GM12878 (cell line): ENCODE measurements around the gene CRB3. TPM values are rescaled to one million over a fixed set of nuclear protein-coding genes. Genes with fewer than 3 reads are reported as not detected.

Experiments used
- ATAC-seq: fragments of 200-7000 bp; cut with Tn5 transposase; 3 replicates; pipeline ENCODE4 v1.9.1; 2020; ENCODE audit warnings: mild to moderate bottlenecking, moderate library complexity
- BruUV-seq: library from RNA; stranded (reverse); fragments of 400-500 nt; replicated peaks from 2 replicates; lab custom pipeline; 2021; lab: Mats Ljungman, UMichigan
- CTCF ChIA-PET: fragments of 300-600 bp; sonication (Branson Sonifier 250); formaldehyde crosslinking; extraction: SDS; loops from one replicate; lab custom pipeline; 2021; ENCODE audit warnings: inconsistent platforms; lab: Yijun Ruan, JAX
- POLR2A ChIA-PET: fragments of 350-600 bp; formaldehyde crosslinking; extraction: SDS; loops from one replicate; lab custom pipeline; 2021; ENCODE audit warnings: inconsistent platforms; lab: Charles Lee
- RAD21 ChIA-PET: fragments of 300-600 bp; sonication (Branson Sonifier 250); formaldehyde crosslinking; loops from one replicate; lab custom pipeline; 2023; ENCODE audit warnings: antibody characterized with exemption; ENCODE audit not compliant: unreplicated experiment; lab: Charles Lee
- SMC1A ChIA-PET: fragments of 300-600 bp; sonication (Branson Sonifier 250); formaldehyde crosslinking; loops from one replicate; lab custom pipeline; 2023; ENCODE audit not compliant: unreplicated experiment, uncharacterized antibody; lab: Charles Lee
- DNase-seq: peaks from one replicate; pipeline ENCODE4 v3.0.0-alpha.2; 2011; ENCODE audit warnings: low read depth, low spot score
- FAIRE-seq: peaks from 3 replicates; lab custom pipeline; 2011; peaks lifted over from hg19 to GRCh38; lab: Jason Lieb, UNC
- H2AFZ ChIP-seq: 2 replicates; pipeline ENCODE4 v1.6.0; 2011; ENCODE audit warnings: low read depth, low read length, control low read depth; ENCODE audit not compliant: control insufficient read depth
- H3K27ac ChIP-seq: 2 replicates; pipeline ENCODE4 v1.5.1; 2011; ENCODE audit warnings: control low read depth; ENCODE audit not compliant: control insufficient read depth, insufficient read depth
- H3K27me3 ChIP-seq, 2 experiments: replicated peaks in 1 of 2; 2 replicates each; pipeline versions ENCODE4 v1.6.0 to v1.6.1; 2011; ENCODE audit warnings: low read length in 1 of 2; ENCODE audit not compliant: control insufficient read depth in 2 of 2, insufficient read depth in 2 of 2
- H3K36me3 ChIP-seq, 2 experiments: 2 replicates each; pipeline ENCODE4 v1.5.1; 2011; ENCODE audit warnings: low read length in 1 of 2; ENCODE audit not compliant: control insufficient read depth in 2 of 2, insufficient read depth in 2 of 2
- H3K4me1 ChIP-seq: 2 replicates; pipeline ENCODE4 v1.6.1; 2011; ENCODE audit warnings: mild to moderate bottlenecking, low read length, moderate library complexity, mixed read lengths; ENCODE audit not compliant: control insufficient read depth, insufficient read depth
- H3K4me2 ChIP-seq: 2 replicates; pipeline ENCODE4 v1.6.0; 2011; ENCODE audit warnings: control low read depth; ENCODE audit not compliant: control insufficient read depth, insufficient read depth
- H3K4me3 ChIP-seq: fragments of 200-600 bp; sonication (generic); 2 replicates; pipeline ENCODE4 v1.5.1; 2016
- H3K79me2 ChIP-seq: 2 replicates; pipeline ENCODE4 v1.6.0; 2011; ENCODE audit warnings: low read length; ENCODE audit not compliant: control insufficient read depth, insufficient read depth
- H3K9ac ChIP-seq: 2 replicates; pipeline ENCODE4 v1.8.0; 2011; ENCODE audit warnings: low read length, control low read depth, mixed read lengths; ENCODE audit not compliant: control insufficient read depth, insufficient read depth
- H3K9me3 ChIP-seq: replicated peaks from 3 replicates; pipeline ENCODE4 v1.5.1; 2011; ENCODE audit warnings: mild to moderate bottlenecking, low read length; ENCODE audit not compliant: control insufficient read depth, insufficient read depth
- H4K20me1 ChIP-seq: 2 replicates; pipeline ENCODE4 v1.6.0; 2011; ENCODE audit not compliant: control insufficient read depth, insufficient read depth
- CHD1 ChIP-seq: IDR thresholded peaks from 2 replicates; pipeline ENCODE4 v1.6.1; 2012; ENCODE audit warnings: low read depth, low read length, improper control_type of control experiment
- E4F1 ChIP-seq: fragments of 450-650 bp; IDR thresholded peaks from 2 replicates; pipeline ENCODE4 v1.6.1; 2018; ENCODE audit warnings: borderline replicate concordance, mild to moderate bottlenecking; ENCODE audit not compliant: partially characterized antibody
- ELK1 ChIP-seq: IDR thresholded peaks from 2 replicates; pipeline ENCODE4 v1.6.1; 2012; ENCODE audit warnings: low read depth, low read length, improper control_type of control experiment
- GATAD2B ChIP-seq: fragments of 450-650 bp; conservative IDR thresholded peaks from 2 replicates; pipeline ENCODE4 v1.6.1; 2017; ENCODE audit warnings: low read depth, mild to moderate bottlenecking, moderate library complexity
- MEF2A ChIP-seq: IDR thresholded peaks from 2 replicates; pipeline ENCODE4 v1.6.1; 2011; ENCODE audit warnings: low read depth, mild to moderate bottlenecking, low read length, moderate library complexity; ENCODE audit not compliant: insufficient read depth
- NR2C1 ChIP-seq: fragments of 450-650 bp; IDR thresholded peaks from 2 replicates; pipeline ENCODE4 v1.6.1; 2017; ENCODE audit warnings: antibody characterized with exemption, mild to moderate bottlenecking, moderate library complexity
- PAX5 ChIP-seq: IDR thresholded peaks from 2 replicates; pipeline ENCODE4 v1.6.1; 2011; ENCODE audit warnings: low read depth, low read length, borderline replicate concordance
- RCOR1 ChIP-seq: conservative IDR thresholded peaks from 2 replicates; pipeline ENCODE4 v1.6.1; 2012; ENCODE audit warnings: low read depth, low read length, improper control_type of control experiment
- RELA ChIP-seq: fragments of 450-650 bp; IDR thresholded peaks from 2 replicates; pipeline ENCODE4 v1.8.0; 2014; ENCODE audit warnings: borderline replicate concordance; ENCODE audit not compliant: partially characterized antibody
- SMAD1 ChIP-seq: fragments of 450-650 bp; IDR thresholded peaks from 2 replicates; pipeline ENCODE4 v1.6.1; 2018; ENCODE audit warnings: mild to moderate bottlenecking, low read depth; ENCODE audit not compliant: partially characterized antibody
- USF1 ChIP-seq: IDR thresholded peaks from 2 replicates; pipeline ENCODE4 v1.6.1; 2011; ENCODE audit warnings: borderline replicate concordance, low read depth, mild to moderate bottlenecking, moderate library complexity, mixed read lengths, low read length; ENCODE audit not compliant: insufficient read depth; ENCODE audit errors: extremely low read length
- ZNF24 ChIP-seq: fragments of 450-650 bp; IDR thresholded peaks from 2 replicates; pipeline ENCODE4 v1.6.1; 2017; ENCODE audit warnings: antibody characterized with exemption, mild to moderate bottlenecking
- ZSCAN29 ChIP-seq: fragments of 450-650 bp; IDR thresholded peaks from 2 replicates; pipeline ENCODE4 v1.6.1; 2017; ENCODE audit warnings: mild to moderate bottlenecking, moderate library complexity
- WGBS: methylation state at CpG from one replicate; pipeline ENCODE4 v1.1.6; 2016; ENCODE audit warnings: low lambda C conversion rate; ENCODE audit not compliant: insufficient replicate concordance, insufficient coverage; ENCODE audit errors: missing lambda C conversion rate; 5-methylcytosine and 5-hydroxymethylcytosine counted together
- in situ Hi-C: fragments of 300-500 bp; cut with MboI; formaldehyde crosslinking; loops from 9 replicates; pipeline ENCODE4 v1.14.3; 2018; ENCODE audit warnings: mixed read lengths
- intact Hi-C: fragments of 100-400 bp; cut with micrococcal nuclease; formaldehyde crosslinking; loops from one replicate; pipeline ENCODE4 v1.14.2; 2022; ENCODE audit not compliant: unreplicated experiment
- polyA plus RNA-seq, 11 experiments: library from polyadenylated mRNA; depleted of rRNA in 4 of 11; unstranded in 6 of 11; stranded (reverse) in 5 of 11; fragments of >200 nt; fragmentation: Nextera tagmentation in 4 of 11; fragmentation: Illumina TruSeq in 1 of 11; extraction: Ambion mirVana in 4 of 11; extraction: Trizol in 1 of 11; gene quantifications; 1 replicate in 1 of 11; 2 replicates in 10 of 11; pipeline versions ENCODE4 v1.2.1 to v1.2.3, GENCODE V29; 2011 to 2016; ENCODE audit warnings: inconsistent platforms in 2 of 11, missing spikeins in 2 of 11, low read depth in 1 of 11
- total RNA-seq, 4 experiments: library from RNA; depleted of rRNA in 3 of 4; stranded (reverse); fragments of >200 nt in 3 of 4; fragmentation: Illumina TruSeq in 1 of 4; extraction: Trizol in 1 of 4; gene quantifications; 2 replicates each; pipeline versions ENCODE4 v1.2.1 to v1.2.3, GENCODE V29; 2013 to 2021

CRB3 gene
- total and polyA plus RNA-seq, 10 of the 15 experiments (the other 5 are each of a cell fraction or from before 2014, with no cell fraction given), result 0.11 to 1.9 (median 0.98) TPM; not detected in 1

- in situ Hi-C loops (no loop called here), intact Hi-C loops (no loop called here)
- Histone ChIP-seq H3K9me3 (no peaks in the 10 kb centered on the region; the same call in 2 of the 3 replicates), H3K27me3 (no peaks in the 10 kb centered on the region), H3K79me2 (peaks cover 14% of the 10 kb centered on the region), H3K4me1 (peaks cover 6% of the 10 kb centered on the region; the same call in 1 of the 2 replicates), H3K27ac (no peak overlapping the region), H3K4me3 (no peak overlapping the region), H3K36me3 (peaks cover 8 to 17% of the 10 kb centered on the region in 2 experiments; a peak in 3 of 4 replicates), H2AFZ (no peak overlapping the region), H4K20me1 (no peaks in the 10 kb centered on the region), H3K4me2 (no peak overlapping the region), H3K9ac (no peak overlapping the region)
- no TSS peak for BruUV-seq
- ChIA-PET RAD21 (no interaction called here), CTCF (no interaction called here), POLR2A (interaction anchor here (0.6 to 1.4 kb wide), 3 partner anchors 52 to 416 kb away, joined by 3 to 4 read pairs (median 3); partner anchors contain the start of gene KHSRP), SMC1A (no interaction called here)
- FAIRE-seq (no peak), DNase-seq (no peak), ATAC-seq (no peak)
- no peak for TF ChIP-seq MEF2A
- WGBS, result 100% methylated on average over 25 of the region's 29 CpGs
These were observed 12.9 kb downstream of the CRB3 start for GRCh38 chr19:6476896-6477431.

GRCh38 chr19:6478815-6479214, 14.7 kb downstream of the CRB3 start:
- ChIA-PET SMC1A (no interaction called here), POLR2A (interaction anchor here (0.6 to 1.0 kb wide), 2 partner anchors 11 to 50 kb away, joined by 4 read pairs; no protein-coding TSS in a partner anchor), RAD21 (no interaction called here), CTCF (no interaction called here)
- in situ Hi-C loops (no loop called here), intact Hi-C loops (no loop called here)
- Histone ChIP-seq H3K36me3 (peaks cover 8 to 17% of the 10 kb centered on the region in 2 experiments; a peak in 3 of 4 replicates), H2AFZ (no peak overlapping the region), H3K27me3 (no peaks in the 10 kb centered on the region), H3K27ac (no peak overlapping the region), H3K9me3 (no peaks in the 10 kb centered on the region; the same call in 2 of the 3 replicates), H4K20me1 (no peaks in the 10 kb centered on the region), H3K4me3 (no peak overlapping the region), H3K79me2 (peaks cover 16% of the 10 kb centered on the region), H3K4me2 (no peak overlapping the region), H3K4me1 (peaks cover 10% of the 10 kb centered on the region), H3K9ac (no peak overlapping the region)
- no peak for ATAC-seq
- DNase-seq, result no peak
- WGBS, result 92% methylated on average over 13 of the region's 13 CpGs
- no peak for FAIRE-seq
- no TSS peak for BruUV-seq
- TF ChIP-seq RCOR1 (no peak), GATAD2B (no peak), RELA (no peak), ZNF24 (no peak), E4F1 (no peak), USF1 (no peak), PAX5 (no peak), CHD1 (no peak), NR2C1 (no peak), ZSCAN29 (no peak), SMAD1 (no peak), ELK1 (no peak)
